Ovary (tissue), 9 donors: ENCODE data around the gene KDM8. TPM values are rescaled to one million over a fixed set of nuclear protein-coding genes. Genes with fewer than 3 reads are reported as not detected.

Experiments used
- DNase-seq, 5 donors: peaks; one replicate each; pipeline ENCODE4 v3.0.0-alpha.2; 2019 to 2020
- H3K27ac ChIP-seq, 2 donors: fragments of 200-600 bp; one replicate each; pipeline versions ENCODE4 v1.5.1 to v1.8.0; 2019 to 2022
- H3K27me3 ChIP-seq: fragments of 200-600 bp; one replicate; pipeline ENCODE4 v1.8.0; 2022
- H3K36me3 ChIP-seq: fragments of 200-600 bp; sonication (generic); one replicate; pipeline ENCODE4 v1.5.1; 2019
- H3K4me1 ChIP-seq: one replicate; pipeline ENCODE4 v1.8.1; 2013; ENCODE audit warnings: mild to moderate bottlenecking, moderate library complexity; ENCODE audit not compliant: insufficient read depth
- H3K4me3 ChIP-seq: fragments of 200-600 bp; sonication (generic); one replicate; pipeline ENCODE4 v1.5.1; 2017
- H3K9me3 ChIP-seq, 2 donors: fragments of 200-600 bp in 1 of 2; sonication (generic) in 1 of 2; one replicate each; pipeline versions ENCODE4 v1.5.1 to v1.8.1; 2013 to 2019; ENCODE audit warnings: mild to moderate bottlenecking in 1 of 2, moderate library complexity in 1 of 2
- EP300 ChIP-seq: sonication (generic); formaldehyde crosslinking; IDR thresholded peaks from one replicate; pipeline ENCODE4 v1.6.1; 2017; ENCODE audit warnings: antibody characterized with exemption
- POLR2A ChIP-seq: fragments of 450-650 bp; IDR thresholded peaks from one replicate; pipeline ENCODE4 v1.6.1; 2017; ENCODE audit warnings: antibody characterized with exemption, mild to moderate bottlenecking, moderate library complexity
- WGBS, 3 donors: extraction: QIAGEN DNeasy Blood & Tissue Kit in 1 of 3; methylation state at CpG; one replicate each; pipeline versions ENCODE4 v1.1.5 to v1.1.7; 2013 to 2017; 5-methylcytosine and 5-hydroxymethylcytosine counted together
- intact Hi-C, 4 donors: fragments of 100-400 bp; cut with DNase I; formaldehyde crosslinking; loops; one replicate each; pipeline versions ENCODE4 v1.11.0 to v1.15.1; 2022 to 2023
- polyA plus RNA-seq, 2 donors: library from polyadenylated mRNA; stranded (reverse); fragments of 200-250 nt in 1 of 2; fragments of 350-450 nt in 1 of 2; fragmentation: Illumina TruSeq in 1 of 2; extraction: RNeasy Lipid Tissue Mini Kit (QIAGEN cat#74804) in 1 of 2; gene quantifications; one replicate each; pipeline ENCODE4 v1.2.3, GENCODE V29; 2013 to 2014
- total RNA-seq, 7 donors: library from RNA; depleted of rRNA in 2 of 7; stranded (reverse); fragments of >200 nt in 2 of 7; fragmentation: NEBNext Ultra II Directional in 3 of 7; extraction: Animal tissue kit (Norgen Biotek cat#: 25700) in 3 of 7; gene quantifications; one replicate each; pipeline versions ENCODE4 v1.1.0 to v1.2.4, GENCODE V29; 2016 to 2023
- TF ChIP-seq, protein P1 (sequence below), 3 donors: fragments of 450-650 bp in 2 of 3; fragments of 200-600 bp in 1 of 3; IDR thresholded peaks; one replicate each; pipeline versions ENCODE4 v1.5.1 to v1.8.0; 2016 to 2022; ENCODE audit warnings: antibody characterized with exemption in 3 of 3, mild to moderate bottlenecking in 1 of 3
- donor health status: DM: no; HTN: no; CAD: no; lungs with moderate emphysema.
- donor health status: DM: no; HTN: no; CAD: no.
- donor health status: Bipolar disorder and iron deficiency.
- donor health status: DM: yes; HTN: yes; CAD: no.
- donor health status: DM: no; HTN: no; CAD: no.
- donor health status: DM: yes; HTN: yes; CAD: no.

The KDM8 gene
- total and polyA plus RNA-seq, 9 donors = 3.7 to 11.0 (median 5.0) TPM

GRCh38 chr16:27208796-27209195 is 5.5 kb downstream of the KDM8 start:
- WGBS, 3 donors = 95 to 97% (median 95%) methylated on average over 3 of the region's 3 CpGs
- no peak for DNase-seq
- Histone ChIP-seq H3K9me3 (no peaks in the 10 kb centered on the region), H3K27me3 (no peaks in the 10 kb centered on the region), H3K27ac (no peak overlapping the region), H3K36me3 (no peaks in the 10 kb centered on the region), H3K4me3 (no peak overlapping the region), H3K4me1 (peaks cover 6% of the 10 kb centered on the region)
- intact Hi-C loops = no loop called here
- no peak for TF ChIP-seq EP300
- TF ChIP-seq, protein P1, sequence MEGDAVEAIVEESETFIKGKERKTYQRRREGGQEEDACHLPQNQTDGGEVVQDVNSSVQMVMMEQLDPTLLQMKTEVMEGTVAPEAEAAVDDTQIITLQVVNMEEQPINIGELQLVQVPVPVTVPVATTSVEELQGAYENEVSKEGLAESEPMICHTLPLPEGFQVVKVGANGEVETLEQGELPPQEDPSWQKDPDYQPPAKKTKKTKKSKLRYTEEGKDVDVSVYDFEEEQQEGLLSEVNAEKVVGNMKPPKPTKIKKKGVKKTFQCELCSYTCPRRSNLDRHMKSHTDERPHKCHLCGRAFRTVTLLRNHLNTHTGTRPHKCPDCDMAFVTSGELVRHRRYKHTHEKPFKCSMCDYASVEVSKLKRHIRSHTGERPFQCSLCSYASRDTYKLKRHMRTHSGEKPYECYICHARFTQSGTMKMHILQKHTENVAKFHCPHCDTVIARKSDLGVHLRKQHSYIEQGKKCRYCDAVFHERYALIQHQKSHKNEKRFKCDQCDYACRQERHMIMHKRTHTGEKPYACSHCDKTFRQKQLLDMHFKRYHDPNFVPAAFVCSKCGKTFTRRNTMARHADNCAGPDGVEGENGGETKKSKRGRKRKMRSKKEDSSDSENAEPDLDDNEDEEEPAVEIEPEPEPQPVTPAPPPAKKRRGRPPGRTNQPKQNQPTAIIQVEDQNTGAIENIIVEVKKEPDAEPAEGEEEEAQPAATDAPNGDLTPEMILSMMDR (IDR thresholded peaks at IDR 0.05) = no peak
- no peak for TF ChIP-seq POLR2A

- intact Hi-C loops = no loop called here
These were observed 6.3 kb downstream of the KDM8 start for GRCh38 chr16:27209591-27209990.

DNA sequence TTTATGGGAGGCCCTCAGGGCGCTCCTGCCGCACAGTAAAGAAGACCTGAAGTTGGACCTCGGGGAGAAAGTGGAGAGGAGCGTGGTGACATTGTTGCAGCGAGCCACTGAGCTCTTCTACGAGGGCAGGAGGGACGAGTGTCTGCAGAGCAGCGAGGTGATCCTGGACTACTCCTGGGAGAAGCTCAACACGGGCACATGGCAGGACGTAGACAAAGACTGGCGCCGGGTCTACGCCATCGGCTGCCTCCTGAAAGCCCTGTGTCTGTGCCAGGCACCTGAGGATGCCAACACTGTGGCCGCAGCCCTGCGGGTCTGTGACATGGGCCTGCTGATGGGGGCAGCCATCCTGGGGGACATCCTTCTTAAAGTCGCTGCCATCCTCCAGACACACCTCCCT is 6.8 kb downstream of the KDM8 start:
- Histone ChIP-seq H3K27me3 (no peaks in the 10 kb centered on the region), H3K4me1 (peaks cover 2% of the 10 kb centered on the region), H3K4me3 (no peak overlapping the region), H3K27ac (no peak overlapping the region), H3K9me3 (no peaks in the 10 kb centered on the region), H3K36me3 (no peaks in the 10 kb centered on the region)
- TF ChIP-seq, protein P1 (IDR thresholded peaks at IDR 0.05) = no peak
- TF ChIP-seq POLR2A (no peak), EP300 (no peak)
- intact Hi-C loops = no loop called here
- DNase-seq = no peak
- 92 to 93% (median 92%) methylated on average over 17 of the region's 17 CpGs for WGBS, 3 donors

More at GRCh38 chr16:27209591-27209990, 6.3 kb downstream of the KDM8 start:
- Histone ChIP-seq H3K27ac (no peak overlapping the region), H3K4me1 (peaks cover 4% of the 10 kb centered on the region), H3K27me3 (no peaks in the 10 kb centered on the region), H3K9me3 (no peaks in the 10 kb centered on the region), H3K36me3 (no peaks in the 10 kb centered on the region), H3K4me3 (no peak overlapping the region)
- 86 to 87% (median 86%) methylated on average over 8 of the region's 8 CpGs for WGBS, 3 donors
- no peak for DNase-seq
- TF ChIP-seq EP300 (no peak), POLR2A (no peak)
- TF ChIP-seq, protein P1 (IDR thresholded peaks at IDR 0.05) = no peak

- no peaks in the 10 kb centered on the region for H3K27me3 ChIP-seq
- H3K36me3 ChIP-seq = no peaks in the 10 kb centered on the region
- no peak overlapping the region for H3K4me3 ChIP-seq
- no peaks in the 10 kb centered on the region for H3K9me3 ChIP-seq
- TF ChIP-seq EP300 = no peak
- TF ChIP-seq, protein P1 (IDR thresholded peaks at IDR 0.05) = no peak
- H3K27ac ChIP-seq = no peak overlapping the region
- WGBS, 3 donors = 88 to 92% (median 90%) methylated on average over 10 of the region's 10 CpGs
- no peaks in the 10 kb centered on the region for H3K4me1 ChIP-seq
- no peak for DNase-seq
- intact Hi-C loops = no loop called here
These were observed 7.7 kb downstream of the KDM8 start for GRCh38 chr16:27211026-27211425.
